NCI-H1417 (cell line): ENCODE results near the gene SSUH2.
"Not testable (repeated sequence)": the region's sequence is repeated elsewhere in the genome, so short reads cannot be mapped to it uniquely, and the experiment has no call there.

Experiments used
- DNase-seq, 3 experiments: peaks; one replicate each; lab custom pipeline; 2025; lab: John Stamatoyannopoulos, UW

Gene SSUH2

GRCh38 chr3:8644748-8645390, at the start of gene SSUH2:
Gene SSUH2, minus strand, starts transcription at chr3:8644798. Its CDS starts 40 bp downstream, at chr3:8644758.
- DNase-seq: no peak

GRCh38 chr3:8691295-8691694, 46.7 kb upstream of the SSUH2 start:
- DNase-seq: peak in 1 of 3 experiments; percentile 1

GRCh38 chr3:8684992-8685391, 40.4 kb upstream of the SSUH2 start:
- not testable (repeated sequence) for DNase-seq

GRCh38 chr3:8682850-8683574, 38.4 kb upstream of the SSUH2 start:
- not testable (repeated sequence) for DNase-seq

GRCh38 chr3:8681881-8682538, 37.4 kb upstream of the SSUH2 start:
- not testable (repeated sequence) for DNase-seq

- DNase-seq: no peak
Observed at GRCh38 chr3:8681349-8681748, 36.8 kb upstream of the SSUH2 start.

GRCh38 chr3:8679817-8680553, 35.4 kb upstream of the SSUH2 start:
- DNase-seq: not testable (repeated sequence)

- DNase-seq: no peak
Observed at GRCh38 chr3:8678751-8679150, 34.2 kb upstream of the SSUH2 start.

GRCh38 chr3:8677258-8677657, 32.7 kb upstream of the SSUH2 start:
- DNase-seq: not testable (repeated sequence)

GRCh38 chr3:8675591-8675990, 31.0 kb upstream of the SSUH2 start:
- DNase-seq: not testable (repeated sequence)

- DNase-seq: no peak
Observed at GRCh38 chr3:8673083-8673737, 28.6 kb upstream of the SSUH2 start.

- no peak for DNase-seq
Observed at GRCh38 chr3:8669019-8669418, 24.4 kb upstream of the SSUH2 start.

- no peak for DNase-seq
Observed at GRCh38 chr3:8668216-8668615, 23.6 kb upstream of the SSUH2 start.

GRCh38 chr3:8667463-8668091, 23.0 kb upstream of the SSUH2 start:
- no peak for DNase-seq

GRCh38 chr3:8665407-8665896, 20.9 kb upstream of the SSUH2 start:
- no peak for DNase-seq

- peak; percentile 38 to 68 (median 67) for DNase-seq
Observed at GRCh38 chr3:8663177-8664061, 18.8 kb upstream of the SSUH2 start.

- DNase-seq: no peak
Observed at GRCh38 chr3:8662594-8662993, 18.0 kb upstream of the SSUH2 start.

GRCh38 chr3:8660175-8661118, 15.8 kb upstream of the SSUH2 start:
- no peak for DNase-seq

GRCh38 chr3:8659242-8659641, 14.6 kb upstream of the SSUH2 start:
- DNase-seq: no peak
